DOHH2 (cell line): ENCODE results near the gene PRSS38.
"Not testable (repeated sequence)": the region's sequence is repeated elsewhere in the genome, so short reads cannot be mapped to it uniquely, and the experiment has no call there.

ENCODE experiments used
- H3F3A ChIP-seq: fragments of 200-600 bp; sonication (generic), shearing (Covaris generic); 2 replicates; pipeline ENCODE4 v1.6.0; 2016; ENCODE audit warnings: antibody characterized with exemption, mild to moderate bottlenecking; ENCODE audit not compliant: control insufficient read depth, insufficient read depth
- H3K27ac ChIP-seq: fragments of 200-600 bp; sonication (generic); 2 replicates; pipeline ENCODE4 v1.5.1; 2014; ENCODE audit warnings: low read depth, mild to moderate bottlenecking, low read length, moderate library complexity
- H3K27me3 ChIP-seq: fragments of 200-600 bp; sonication (generic); 2 replicates; pipeline ENCODE4 v1.6.1; 2014; ENCODE audit warnings: mild to moderate bottlenecking, low read length, mixed read lengths; ENCODE audit not compliant: control insufficient read depth
- H3K36me3 ChIP-seq: fragments of 200-600 bp; sonication (generic); 2 replicates; pipeline ENCODE4 v1.6.1; 2014; ENCODE audit warnings: mild to moderate bottlenecking, low read length, moderate library complexity, mixed read lengths; ENCODE audit not compliant: control insufficient read depth
- H3K4me1 ChIP-seq: fragments of 200-600 bp; sonication (generic); 2 replicates; pipeline ENCODE4 v1.6.1; 2014; ENCODE audit warnings: mild to moderate bottlenecking, low read length, mixed read lengths; ENCODE audit not compliant: control insufficient read depth
- H3K4me2 ChIP-seq: fragments of 200-600 bp; sonication (generic); 2 replicates; pipeline ENCODE4 v1.6.0; 2014; ENCODE audit warnings: mild to moderate bottlenecking, low read length, moderate library complexity
- H3K4me3 ChIP-seq: fragments of 200-600 bp; sonication (generic); 2 replicates; pipeline ENCODE4 v1.5.1; 2014; ENCODE audit warnings: mild to moderate bottlenecking, low read length, mixed read lengths
- H3K79me2 ChIP-seq: fragments of 200-600 bp; sonication (generic); 2 replicates; pipeline ENCODE4 v1.6.1; 2014; ENCODE audit warnings: mild to moderate bottlenecking, low read length, mixed read lengths; ENCODE audit not compliant: control insufficient read depth
- H3K9me2 ChIP-seq: fragments of 200-600 bp; sonication (generic); replicated peaks from 2 replicates; pipeline ENCODE4 v1.6.1; 2014; ENCODE audit warnings: mild to moderate bottlenecking, low read length, mixed read lengths; ENCODE audit not compliant: control insufficient read depth
- H3K9me3 ChIP-seq: fragments of 200-600 bp; sonication (generic); 2 replicates; pipeline ENCODE4 v1.6.1; 2014; ENCODE audit warnings: antibody characterized with exemption, low read length, mixed read lengths; ENCODE audit not compliant: control insufficient read depth, insufficient read depth
- H4K20me1 ChIP-seq: fragments of 200-600 bp; sonication (generic); 2 replicates; pipeline ENCODE4 v1.6.0; 2014; ENCODE audit warnings: low read depth, mild to moderate bottlenecking, antibody characterized with exemption, low read length, moderate library complexity; ENCODE audit not compliant: control insufficient read depth, insufficient read depth
- CTCF ChIP-seq: fragments of 200-600 bp; sonication (generic); IDR thresholded peaks from one replicate; pipeline ENCODE4 v1.5.1; 2014; ENCODE audit warnings: antibody characterized with exemption, mild to moderate bottlenecking, low read depth, low read length; ENCODE audit not compliant: poor library complexity, severe bottlenecking
- EZH2phosphoT487 ChIP-seq: fragments of 200-600 bp; sonication (generic); IDR thresholded peaks from 2 replicates; pipeline ENCODE4 v1.6.1; 2017; ENCODE audit warnings: borderline replicate concordance, mild to moderate bottlenecking, antibody characterized with exemption, low read length, moderate library complexity, mixed read lengths

The PRSS38 gene

GRCh38 chr1:227845519-227845918 lies 30.0 kb downstream of the PRSS38 start:
- no peaks in the 10 kb centered on the region for H3F3A ChIP-seq
- no peaks in the 10 kb centered on the region for H4K20me1 ChIP-seq
- H3K4me1 ChIP-seq: no peaks in the 10 kb centered on the region
- TF ChIP-seq CTCF (no peak), EZH2phosphoT487 (no peak)
- no peaks in the 10 kb centered on the region for H3K27me3 ChIP-seq
- no peaks in the 10 kb centered on the region for H3K79me2 ChIP-seq
- no peaks in the 10 kb centered on the region for H3K36me3 ChIP-seq
- H3K4me2 ChIP-seq: no peak overlapping the region
- no peaks in the 10 kb centered on the region for H3K9me3 ChIP-seq
- no peak overlapping the region for H3K27ac ChIP-seq
- H3K4me3 ChIP-seq: no peak overlapping the region
- H3K9me2 ChIP-seq: no peaks in the 10 kb centered on the region

GRCh38 chr1:227846265-227846858 lies 30.9 kb downstream of the PRSS38 start:
- no peaks in the 10 kb centered on the region for H4K20me1 ChIP-seq
- H3K79me2 ChIP-seq: no peaks in the 10 kb centered on the region
- H3K27ac ChIP-seq: no peak overlapping the region
- no peaks in the 10 kb centered on the region for H3K36me3 ChIP-seq
- H3K9me2 ChIP-seq: no peaks in the 10 kb centered on the region
- H3F3A ChIP-seq: no peaks in the 10 kb centered on the region
- H3K27me3 ChIP-seq: no peaks in the 10 kb centered on the region
- H3K4me1 ChIP-seq: no peaks in the 10 kb centered on the region
- H3K4me2 ChIP-seq: no peak overlapping the region
- no peak overlapping the region for H3K4me3 ChIP-seq
- H3K9me3 ChIP-seq: no peaks in the 10 kb centered on the region
- TF ChIP-seq EZH2phosphoT487: no peak
- TF ChIP-seq CTCF: no peak

GRCh38 chr1:227847046-227847445 lies 31.6 kb downstream of the PRSS38 start:
- H3K4me1 ChIP-seq, H3K36me3 ChIP-seq, H3F3A ChIP-seq, H3K79me2 ChIP-seq, H4K20me1 ChIP-seq, H3K9me3 ChIP-seq, H3K27me3 ChIP-seq, H3K27ac ChIP-seq, H3K4me3 ChIP-seq, H3K9me2 ChIP-seq, H3K4me2 ChIP-seq: not testable (repeated sequence)

- no peak for TF ChIP-seq CTCF
- TF ChIP-seq EZH2phosphoT487: no peak
- no peaks in the 10 kb centered on the region for H3K9me3 ChIP-seq
- no peaks in the 10 kb centered on the region for H3K79me2 ChIP-seq
- H3K9me2 ChIP-seq: no peaks in the 10 kb centered on the region
- no peaks in the 10 kb centered on the region for H4K20me1 ChIP-seq
- no peaks in the 10 kb centered on the region for H3K4me1 ChIP-seq
- H3K36me3 ChIP-seq: no peaks in the 10 kb centered on the region
- H3K27me3 ChIP-seq: no peaks in the 10 kb centered on the region
- H3F3A ChIP-seq: no peaks in the 10 kb centered on the region
- no peak overlapping the region for H3K4me2 ChIP-seq
- H3K27ac ChIP-seq: no peak overlapping the region
- H3K4me3 ChIP-seq: no peak overlapping the region
Measured at GRCh38 chr1:227848430-227848932, 33.0 kb downstream of the PRSS38 start.
